Neural cell (in vitro differentiated cells): Measurements from ENCODE around the gene KPNA1.

ENCODE experiments used
- EP300 ChIP-seq: fragments of 450-650 bp; conservative IDR thresholded peaks from 2 replicates; pipeline ENCODE4 v1.6.1; 2014; ENCODE audit warnings: antibody characterized with exemption, mild to moderate bottlenecking, moderate library complexity; ENCODE audit not compliant: poor library complexity, severe bottlenecking
- EZH2 ChIP-seq: fragments of 200-600, 300-800 bp; shearing (Covaris generic), sonication (generic); IDR thresholded peaks from 2 replicates; pipeline ENCODE4 v1.6.1; 2014; ENCODE audit warnings: antibody characterized with exemption, low read length, borderline replicate concordance, mild to moderate bottlenecking; ENCODE audit not compliant: insufficient read depth, poor library complexity, severe bottlenecking
- MXI1 ChIP-seq: fragments of 450-650 bp; conservative IDR thresholded peaks from 2 replicates; pipeline ENCODE4 v1.6.1; 2014; ENCODE audit warnings: antibody characterized with exemption, mild to moderate bottlenecking; ENCODE audit not compliant: poor library complexity, severe bottlenecking
- POLR2AphosphoS5 ChIP-seq: IDR thresholded peaks from 2 replicates; pipeline ENCODE4 v1.6.1; 2012
- RAD21 ChIP-seq: fragments of 450-650 bp; conservative IDR thresholded peaks from 2 replicates; pipeline ENCODE4 v1.6.1; 2014; ENCODE audit warnings: antibody characterized with exemption, mild to moderate bottlenecking, moderate library complexity
- REST ChIP-seq: IDR thresholded peaks from 2 replicates; pipeline ENCODE4 v1.6.1; 2012; ENCODE audit warnings: borderline replicate concordance
- SMC3 ChIP-seq: fragments of 450-650 bp; conservative IDR thresholded peaks from 2 replicates; pipeline ENCODE4 v1.6.1; 2014; ENCODE audit warnings: antibody characterized with exemption, mild to moderate bottlenecking, moderate library complexity; ENCODE audit not compliant: poor library complexity
- TAF1 ChIP-seq: IDR thresholded peaks from 2 replicates; pipeline ENCODE4 v1.6.1; 2012; ENCODE audit warnings: low read depth
- TF ChIP-seq, protein P1 (sequence below): fragments of 450-650 bp; IDR thresholded peaks from 2 replicates; pipeline ENCODE4 v1.5.1; 2014; ENCODE audit warnings: antibody characterized with exemption, mild to moderate bottlenecking, moderate library complexity; ENCODE audit not compliant: poor library complexity, severe bottlenecking

DNA sequence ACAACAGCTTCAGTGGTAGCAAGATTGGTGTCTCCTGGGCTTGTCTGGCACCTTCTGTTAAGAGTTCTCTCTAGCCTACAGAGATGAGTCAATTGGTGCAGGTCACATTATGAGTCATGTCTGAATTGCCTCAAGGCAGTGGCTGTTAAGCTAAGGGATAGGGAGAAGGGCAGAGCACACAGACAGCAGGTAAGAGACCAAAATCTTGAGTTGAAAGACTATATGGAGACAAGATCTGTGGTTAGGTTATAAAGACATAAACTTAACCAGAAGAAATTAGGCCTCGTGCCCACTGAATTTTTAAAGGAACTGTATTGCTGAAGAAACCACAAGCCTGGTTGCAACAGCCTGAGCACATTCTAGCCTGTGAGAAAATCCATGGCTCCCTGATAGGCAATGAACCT is 19.2 kb upstream of the KPNA1 start:
- TF ChIP-seq, protein P1, sequence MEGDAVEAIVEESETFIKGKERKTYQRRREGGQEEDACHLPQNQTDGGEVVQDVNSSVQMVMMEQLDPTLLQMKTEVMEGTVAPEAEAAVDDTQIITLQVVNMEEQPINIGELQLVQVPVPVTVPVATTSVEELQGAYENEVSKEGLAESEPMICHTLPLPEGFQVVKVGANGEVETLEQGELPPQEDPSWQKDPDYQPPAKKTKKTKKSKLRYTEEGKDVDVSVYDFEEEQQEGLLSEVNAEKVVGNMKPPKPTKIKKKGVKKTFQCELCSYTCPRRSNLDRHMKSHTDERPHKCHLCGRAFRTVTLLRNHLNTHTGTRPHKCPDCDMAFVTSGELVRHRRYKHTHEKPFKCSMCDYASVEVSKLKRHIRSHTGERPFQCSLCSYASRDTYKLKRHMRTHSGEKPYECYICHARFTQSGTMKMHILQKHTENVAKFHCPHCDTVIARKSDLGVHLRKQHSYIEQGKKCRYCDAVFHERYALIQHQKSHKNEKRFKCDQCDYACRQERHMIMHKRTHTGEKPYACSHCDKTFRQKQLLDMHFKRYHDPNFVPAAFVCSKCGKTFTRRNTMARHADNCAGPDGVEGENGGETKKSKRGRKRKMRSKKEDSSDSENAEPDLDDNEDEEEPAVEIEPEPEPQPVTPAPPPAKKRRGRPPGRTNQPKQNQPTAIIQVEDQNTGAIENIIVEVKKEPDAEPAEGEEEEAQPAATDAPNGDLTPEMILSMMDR, result no peak
- TF ChIP-seq REST (no peak), EZH2 (no peak), EP300 (no peak), POLR2AphosphoS5 (no peak), SMC3 (no peak), RAD21 (no peak), TAF1 (no peak), MXI1 (no peak)
